GM12892 (cell line): ENCODE results near the gene NFU1.

ENCODE experiments used
- POLR2A ChIP-seq: IDR thresholded peaks from 2 replicates; pipeline ENCODE4 v1.6.1; 2011; ENCODE audit warnings: low read depth, low read length, control low read depth
- POLR2AphosphoS5 ChIP-seq: IDR thresholded peaks from 2 replicates; pipeline ENCODE4 v1.6.1; 2011; ENCODE audit warnings: low read depth, low read length, control low read depth
- TAF1 ChIP-seq: IDR thresholded peaks from 2 replicates; pipeline ENCODE4 v1.6.1; 2011; ENCODE audit warnings: low read depth, mild to moderate bottlenecking, control low read depth, low read length, borderline replicate concordance

DNA sequence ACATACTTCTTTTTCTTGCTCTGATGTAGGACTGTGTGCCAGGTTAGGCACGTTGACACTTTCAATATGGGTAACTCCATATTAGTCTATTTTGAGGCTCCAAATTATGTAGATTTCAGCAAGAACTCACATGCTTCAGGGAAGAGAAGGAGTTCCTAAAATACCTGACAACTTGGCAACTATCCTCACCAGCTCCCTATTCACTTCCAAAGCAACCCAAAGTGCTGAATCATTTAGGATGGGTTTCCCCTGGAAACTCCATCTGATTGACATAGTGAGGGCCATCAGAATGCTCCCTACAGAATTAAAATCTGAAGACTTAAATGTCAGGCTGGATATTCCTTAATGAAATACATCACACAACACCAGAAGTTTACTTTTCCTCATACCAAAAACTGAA is 32.5 kb upstream of the NFU1 start:
- TF ChIP-seq POLR2A: no peak
- TF ChIP-seq POLR2AphosphoS5: no peak
- no peak for TF ChIP-seq TAF1
